ENCODE results near the gene STAB1.

- TF ChIP-seq CTCF (conservative IDR thresholded peaks at IDR 0.05 in 1 of 2, IDR thresholded peaks at IDR 0.05 in 1 of 2; ENCODE audit: low read depth in 1 of 2, low read length in 2 of 2) (no peak), EZH2 (IDR thresholded peaks at IDR 0.05; ENCODE audit: low read length, missing control alignments) (no peak)
These were observed 22.1 kb upstream of the STAB1 start for GRCh38 chr3:52473026-52473425.
